Endothelial cell of umbilical vein (primary cell): ENCODE data around the gene TOMM34.

Experiments used
- CTCF ChIP-seq, 2 donors: IDR thresholded peaks; 1 replicate in 1 of 2; 2 replicates in 1 of 2; pipeline ENCODE4 v1.5.1; 2011; ENCODE audit warnings: low read length in 2 of 2, mild to moderate bottlenecking in 2 of 2, moderate library complexity in 2 of 2, control low read depth in 1 of 2, inconsistent platforms in 1 of 2, low read depth in 1 of 2; ENCODE audit not compliant: insufficient read depth in 1 of 2; ENCODE audit errors: extremely low read depth in 1 of 2
- EZH2 ChIP-seq: IDR thresholded peaks from 2 replicates; pipeline ENCODE4 v1.6.1; 2012; ENCODE audit warnings: borderline replicate concordance, low read depth, mild to moderate bottlenecking, moderate library complexity, low read length, inconsistent platforms; ENCODE audit not compliant: severe bottlenecking
- POLR2AphosphoS5 ChIP-seq: IDR thresholded peaks from 2 replicates; pipeline ENCODE4 v1.6.1; 2012; ENCODE audit warnings: low read depth, mild to moderate bottlenecking, control low read depth, low read length, moderate library complexity; ENCODE audit not compliant: insufficient read depth
- TF ChIP-seq, protein P1 (sequence below): IDR thresholded peaks from 2 replicates; pipeline ENCODE4 v1.6.1; 2011; ENCODE audit not compliant: insufficient read depth, insufficient read length

DNA sequence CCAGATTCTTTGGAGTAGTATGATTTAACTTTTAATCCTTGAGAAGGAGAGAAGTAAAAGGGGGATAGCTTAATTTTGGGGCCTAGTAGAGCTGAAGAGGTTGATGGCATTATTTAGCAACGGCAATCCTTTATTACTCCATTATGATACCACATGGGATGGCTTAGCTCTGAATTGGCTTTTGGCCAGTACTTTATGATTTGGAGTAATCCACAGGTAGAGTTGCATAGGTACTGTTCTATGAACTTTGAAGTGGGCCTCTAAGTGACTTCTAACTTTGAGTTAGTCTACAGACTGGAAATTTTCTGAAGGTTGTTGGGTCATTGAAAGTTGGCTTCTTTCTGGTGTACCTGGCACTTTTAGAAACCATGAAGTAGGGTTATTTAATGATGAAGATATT, 63.1 kb downstream of the TOMM34 start:
- TF ChIP-seq CTCF (IDR thresholded peaks at IDR 0.05; ENCODE audit: extremely low read depth in 1 of 2, insufficient read depth in 1 of 2, low read depth in 1 of 2, low read length in 2 of 2) (no peak), POLR2AphosphoS5 (no peak), EZH2 (no peak)
- TF ChIP-seq, protein P1, sequence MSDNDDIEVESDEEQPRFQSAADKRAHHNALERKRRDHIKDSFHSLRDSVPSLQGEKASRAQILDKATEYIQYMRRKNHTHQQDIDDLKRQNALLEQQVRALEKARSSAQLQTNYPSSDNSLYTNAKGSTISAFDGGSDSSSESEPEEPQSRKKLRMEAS: no peak
